ENCODE data around the gene UBAC2. TPM values are rescaled to one million over a fixed set of nuclear protein-coding genes. Genes with fewer than 3 reads are reported as not detected.

Gene UBAC2
- total RNA-seq, 1 donor from 2014 or later, result 87.7 TPM

DNA sequence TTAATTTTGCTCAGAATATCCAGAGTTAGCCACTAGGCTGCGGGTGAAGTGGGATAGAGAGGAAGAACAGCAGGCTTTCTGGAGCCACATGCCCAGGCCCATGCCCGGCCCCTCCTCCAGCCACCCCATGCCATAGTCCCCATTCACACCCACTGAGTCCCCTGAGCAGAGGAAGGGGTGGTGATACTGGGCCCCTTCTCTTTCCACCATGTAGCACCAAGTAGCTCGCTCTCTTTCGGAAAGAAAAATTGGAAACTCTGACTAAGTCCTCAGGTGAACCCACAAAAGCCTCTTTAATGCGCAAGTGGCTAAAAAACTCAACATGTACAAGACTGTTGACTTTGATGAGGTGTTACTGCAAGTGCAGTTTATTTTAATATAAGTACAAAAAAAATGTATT, 183.3 kb downstream of the UBAC2 start:
- no peak overlapping the region for H3K9ac ChIP-seq
- no peak overlapping the region for H3K27ac ChIP-seq
- H3K79me2 ChIP-seq (ENCODE audit: low read depth), result no peaks in the 10 kb centered on the region
- H3F3A ChIP-seq (ENCODE audit: low read depth), result peaks cover 11% of the 10 kb centered on the region
- no peak overlapping the region for H3K4me2 ChIP-seq
- no peaks in the 10 kb centered on the region for H3K27me3 ChIP-seq
- no peaks in the 10 kb centered on the region for H3K36me3 ChIP-seq
- TF ChIP-seq EZH2 (IDR thresholded peaks at IDR 0.05) (no peak), EZH2phosphoT487 (IDR thresholded peaks at IDR 0.05) (no peak)
- TF ChIP-seq, protein P1, sequence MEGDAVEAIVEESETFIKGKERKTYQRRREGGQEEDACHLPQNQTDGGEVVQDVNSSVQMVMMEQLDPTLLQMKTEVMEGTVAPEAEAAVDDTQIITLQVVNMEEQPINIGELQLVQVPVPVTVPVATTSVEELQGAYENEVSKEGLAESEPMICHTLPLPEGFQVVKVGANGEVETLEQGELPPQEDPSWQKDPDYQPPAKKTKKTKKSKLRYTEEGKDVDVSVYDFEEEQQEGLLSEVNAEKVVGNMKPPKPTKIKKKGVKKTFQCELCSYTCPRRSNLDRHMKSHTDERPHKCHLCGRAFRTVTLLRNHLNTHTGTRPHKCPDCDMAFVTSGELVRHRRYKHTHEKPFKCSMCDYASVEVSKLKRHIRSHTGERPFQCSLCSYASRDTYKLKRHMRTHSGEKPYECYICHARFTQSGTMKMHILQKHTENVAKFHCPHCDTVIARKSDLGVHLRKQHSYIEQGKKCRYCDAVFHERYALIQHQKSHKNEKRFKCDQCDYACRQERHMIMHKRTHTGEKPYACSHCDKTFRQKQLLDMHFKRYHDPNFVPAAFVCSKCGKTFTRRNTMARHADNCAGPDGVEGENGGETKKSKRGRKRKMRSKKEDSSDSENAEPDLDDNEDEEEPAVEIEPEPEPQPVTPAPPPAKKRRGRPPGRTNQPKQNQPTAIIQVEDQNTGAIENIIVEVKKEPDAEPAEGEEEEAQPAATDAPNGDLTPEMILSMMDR (IDR thresholded peaks at IDR 0.05), result no peak
- H3K36me3 Mint-ChIP-seq, result peaks cover 18% of the 10 kb centered on the region
- peaks cover 7% of the 10 kb centered on the region for H3K4me1 ChIP-seq
- H3K9me3 Mint-ChIP-seq, result no peaks in the 10 kb centered on the region
- H3K4me3 ChIP-seq, result no peak overlapping the region
- H3K4me1 Mint-ChIP-seq, result peaks cover 2% of the 10 kb centered on the region
- no peaks in the 10 kb centered on the region for H4K20me1 ChIP-seq (ENCODE audit: low read depth)
- no peak overlapping the region for H2AFZ ChIP-seq (replicated peaks)
- no peaks in the 10 kb centered on the region for H3K9me3 ChIP-seq (ENCODE audit: low read depth)
- no peak overlapping the region for H3K4me3 Mint-ChIP-seq
- H3K27me3 Mint-ChIP-seq (ENCODE audit: insufficient read depth, low read depth), result no peaks in the 10 kb centered on the region
- no peak overlapping the region for H3K27ac Mint-ChIP-seq
- no peak for DNase-seq (ENCODE audit: low spot score)

DNA sequence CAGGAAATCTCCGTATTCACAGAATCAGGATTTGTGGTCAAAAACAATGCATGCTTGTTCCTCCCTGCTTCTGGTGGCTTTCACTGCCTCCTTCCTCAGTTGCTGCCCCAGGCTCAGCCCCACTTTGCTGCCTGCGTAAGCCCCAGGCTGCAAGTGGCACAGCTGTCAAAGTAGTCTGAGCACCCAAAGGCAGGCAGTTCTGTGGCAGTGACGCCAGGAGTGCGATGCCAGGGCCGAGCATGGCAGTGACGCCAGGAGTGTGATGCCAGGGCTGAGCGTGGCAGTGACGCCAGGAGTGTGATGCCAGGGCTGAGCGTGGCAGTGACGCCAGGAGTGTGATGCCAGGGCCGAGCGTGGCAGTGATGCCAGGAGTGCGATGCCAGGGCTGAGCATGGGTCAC, 183.8 kb downstream of the UBAC2 start:
- Mint-ChIP-seq H3K4me3 (no peak overlapping the region), H3K27me3 (ENCODE audit: insufficient read depth, low read depth) (no peaks in the 10 kb centered on the region)
- no peak for DNase-seq (ENCODE audit: low spot score)

GRCh38 chr13:99385161-99385560, 184.5 kb downstream of the UBAC2 start:
- Histone ChIP-seq H3K9me3 (ENCODE audit: low read depth) (no peaks in the 10 kb centered on the region), H3K27me3 (no peaks in the 10 kb centered on the region), H4K20me1 (ENCODE audit: low read depth) (no peaks in the 10 kb centered on the region), H3K4me2 (no peak overlapping the region), H3K79me2 (ENCODE audit: low read depth) (no peaks in the 10 kb centered on the region), H3F3A (ENCODE audit: low read depth) (peaks cover 11% of the 10 kb centered on the region), H3K4me1 (peaks cover 7% of the 10 kb centered on the region), H2AFZ (replicated peaks) (no peak overlapping the region), H3K9ac (no peak overlapping the region), H3K4me3 (no peak overlapping the region), H3K27ac (no peak overlapping the region), H3K36me3 (no peaks in the 10 kb centered on the region)
- no peak for DNase-seq (ENCODE audit: low spot score)
- Mint-ChIP-seq H3K27ac (no peak overlapping the region), H3K36me3 (peaks cover 12% of the 10 kb centered on the region), H3K27me3 (ENCODE audit: insufficient read depth, low read depth) (peaks cover 2% of the 10 kb centered on the region), H3K9me3 (no peaks in the 10 kb centered on the region), H3K4me3 (no peak overlapping the region), H3K4me1 (peaks cover 2% of the 10 kb centered on the region)
- TF ChIP-seq, protein P1 (IDR thresholded peaks at IDR 0.05), result no peak
- no peak for TF ChIP-seq EZH2 (IDR thresholded peaks at IDR 0.05)
- TF ChIP-seq EZH2phosphoT487 (IDR thresholded peaks at IDR 0.05), result no peak

More for the DNA sequence above, 183.8 kb downstream of the UBAC2 start:
- H3K9me3 Mint-ChIP-seq, result no peaks in the 10 kb centered on the region
- Histone ChIP-seq H3F3A (ENCODE audit: low read depth) (peaks cover 11% of the 10 kb centered on the region), H3K9me3 (ENCODE audit: low read depth) (no peaks in the 10 kb centered on the region), H3K4me1 (peaks cover 7% of the 10 kb centered on the region), H3K4me3 (no peak overlapping the region), H3K9ac (no peak overlapping the region), H4K20me1 (ENCODE audit: low read depth) (no peaks in the 10 kb centered on the region), H3K36me3 (no peaks in the 10 kb centered on the region), H3K4me2 (no peak overlapping the region), H2AFZ (replicated peaks) (no peak overlapping the region), H3K27me3 (no peaks in the 10 kb centered on the region), H3K27ac (no peak overlapping the region), H3K79me2 (ENCODE audit: low read depth) (no peaks in the 10 kb centered on the region)
- H3K27ac Mint-ChIP-seq, result no peak overlapping the region
- H3K4me1 Mint-ChIP-seq, result peaks cover 2% of the 10 kb centered on the region
- H3K36me3 Mint-ChIP-seq, result peaks cover 16% of the 10 kb centered on the region
- TF ChIP-seq EZH2 (IDR thresholded peaks at IDR 0.05) (no peak), EZH2phosphoT487 (IDR thresholded peaks at IDR 0.05) (no peak)
- TF ChIP-seq, protein P1 (IDR thresholded peaks at IDR 0.05), result no peak

All from neural progenitor cell (in vitro differentiated cells).